ENCODE results near the gene SRGAP2C.
A peak's percentile ranks its signal among the peaks of the same experiment; 100 is the strongest.
"Not testable (repeated sequence)": the region's sequence is repeated elsewhere in the genome, so short reads cannot be mapped to it uniquely, and the experiment has no call there.

Gene SRGAP2C

DNA sequence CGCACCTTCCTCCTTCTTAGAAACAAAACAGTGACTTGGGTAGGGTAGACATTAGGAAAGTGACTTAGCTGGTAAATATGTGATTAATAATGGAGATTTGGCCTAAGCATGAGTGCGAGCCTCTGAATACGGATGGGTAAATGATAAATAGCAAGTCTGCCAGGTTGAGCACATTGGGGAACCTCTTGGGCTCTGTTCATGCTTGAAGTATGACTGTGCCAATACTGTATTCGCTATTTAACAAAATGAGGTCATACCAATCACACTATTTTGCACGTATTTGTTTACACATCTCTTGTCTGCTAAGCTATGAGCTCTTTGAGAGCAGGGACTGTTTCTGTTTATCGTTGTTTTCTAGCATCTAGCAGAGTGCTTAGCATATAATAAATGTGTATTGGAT lies 23.6 kb downstream of the SRGAP2C start:
- not testable (repeated sequence) for H2AFZ ChIP-seq (ENCODE audit: low read length); H3K4me1 ChIP-seq (ENCODE audit: low read length); H3K9me3 ChIP-seq (replicated peaks; ENCODE audit: insufficient read depth, low read length); H3K27ac ChIP-seq (ENCODE audit: low read length); H3K9me2 ChIP-seq (replicated peaks; ENCODE audit: insufficient read depth, low read length); H3K27me3 ChIP-seq (replicated peaks; ENCODE audit: insufficient read depth, low read length); DNase-seq; H4K20me1 ChIP-seq (ENCODE audit: insufficient read depth, low read length); H3K9ac ChIP-seq (ENCODE audit: low read length); H3K4me3 ChIP-seq (ENCODE audit: low read length); H3F3A ChIP-seq (ENCODE audit: insufficient read depth, low read length); H3K36me3 ChIP-seq (replicated peaks; ENCODE audit: insufficient read depth, low read length); H3K4me2 ChIP-seq (ENCODE audit: low read depth, low read length); H3K79me2 ChIP-seq (ENCODE audit: low read length)

GRCh38 chr1:121210778-121211177 lies 26.0 kb downstream of the SRGAP2C start:
- H3K9me3 ChIP-seq (replicated peaks; ENCODE audit: insufficient read depth, low read length); H3K9me2 ChIP-seq (replicated peaks; ENCODE audit: insufficient read depth, low read length); H3K27me3 ChIP-seq (replicated peaks; ENCODE audit: insufficient read depth, low read length); H3K27ac ChIP-seq (ENCODE audit: low read length); H4K20me1 ChIP-seq (ENCODE audit: insufficient read depth, low read length); DNase-seq; H3K9ac ChIP-seq (ENCODE audit: low read length); H3K4me2 ChIP-seq (ENCODE audit: low read depth, low read length); H2AFZ ChIP-seq (ENCODE audit: low read length); H3K4me1 ChIP-seq (ENCODE audit: low read length); H3K36me3 ChIP-seq (replicated peaks; ENCODE audit: insufficient read depth, low read length); H3K79me2 ChIP-seq (ENCODE audit: low read length); H3F3A ChIP-seq (ENCODE audit: insufficient read depth, low read length); H3K4me3 ChIP-seq (ENCODE audit: low read length): not testable (repeated sequence)

- not testable (repeated sequence) for H4K20me1 ChIP-seq (ENCODE audit: insufficient read depth, low read length); H3K9me2 ChIP-seq (replicated peaks; ENCODE audit: insufficient read depth, low read length); H3K79me2 ChIP-seq (ENCODE audit: low read length)
These were observed 28.7 kb downstream of the SRGAP2C start for GRCh38 chr1:121213491-121213890.

DNA sequence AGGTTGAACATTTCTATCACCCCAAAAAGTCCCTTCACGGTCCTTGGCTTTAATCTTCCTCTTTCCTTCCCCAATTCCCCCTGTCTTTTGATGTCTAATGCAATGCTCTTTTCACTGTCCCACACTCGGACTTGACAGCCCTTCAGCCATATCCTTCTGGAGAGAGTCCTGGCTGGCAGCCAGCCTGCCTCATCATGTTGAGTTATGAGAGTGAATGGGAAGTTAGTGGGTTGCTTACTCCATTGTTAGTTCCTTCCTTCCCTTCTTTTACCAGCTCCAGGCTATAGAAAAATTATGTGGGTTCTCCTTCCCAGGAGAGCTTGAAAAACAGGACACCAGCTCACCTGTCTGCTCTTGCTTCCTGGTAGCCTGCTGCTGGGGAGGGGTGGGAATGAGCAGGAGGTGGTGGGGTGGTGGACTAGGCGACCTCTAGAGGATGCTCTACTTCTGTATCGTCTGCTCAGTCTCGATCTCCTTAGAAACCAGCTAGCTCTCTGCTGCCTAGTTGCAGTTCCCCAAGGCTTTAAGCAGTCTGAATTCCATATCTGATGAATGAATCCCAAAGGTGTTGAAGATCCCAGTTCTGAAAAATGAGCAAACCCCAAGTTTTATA lies 29.9 kb downstream of the SRGAP2C start:
- H2AFZ ChIP-seq (ENCODE audit: low read length); H3K4me2 ChIP-seq (ENCODE audit: low read depth, low read length); H3K27me3 ChIP-seq (replicated peaks; ENCODE audit: insufficient read depth, low read length); H3K79me2 ChIP-seq (ENCODE audit: low read length); DNase-seq; H3K27ac ChIP-seq (ENCODE audit: low read length); H3K9ac ChIP-seq (ENCODE audit: low read length); H3K4me3 ChIP-seq (ENCODE audit: low read length); H3K9me3 ChIP-seq (replicated peaks; ENCODE audit: insufficient read depth, low read length); H3K9me2 ChIP-seq (replicated peaks; ENCODE audit: insufficient read depth, low read length); H3K4me1 ChIP-seq (ENCODE audit: low read length); H3F3A ChIP-seq (ENCODE audit: insufficient read depth, low read length); H3K36me3 ChIP-seq (replicated peaks; ENCODE audit: insufficient read depth, low read length); H4K20me1 ChIP-seq (ENCODE audit: insufficient read depth, low read length): not testable (repeated sequence)

More at GRCh38 chr1:121213491-121213890, 28.7 kb downstream of the SRGAP2C start:
- not testable (repeated sequence) for H3K4me2 ChIP-seq (ENCODE audit: low read depth, low read length); H3K4me1 ChIP-seq (ENCODE audit: low read length); H3K9ac ChIP-seq (ENCODE audit: low read length); H3K27ac ChIP-seq (ENCODE audit: low read length); H3K36me3 ChIP-seq (replicated peaks; ENCODE audit: insufficient read depth, low read length); H3F3A ChIP-seq (ENCODE audit: insufficient read depth, low read length); DNase-seq; H3K9me3 ChIP-seq (replicated peaks; ENCODE audit: insufficient read depth, low read length); H2AFZ ChIP-seq (ENCODE audit: low read length); H3K4me3 ChIP-seq (ENCODE audit: low read length); H3K27me3 ChIP-seq (replicated peaks; ENCODE audit: insufficient read depth, low read length)

DNA sequence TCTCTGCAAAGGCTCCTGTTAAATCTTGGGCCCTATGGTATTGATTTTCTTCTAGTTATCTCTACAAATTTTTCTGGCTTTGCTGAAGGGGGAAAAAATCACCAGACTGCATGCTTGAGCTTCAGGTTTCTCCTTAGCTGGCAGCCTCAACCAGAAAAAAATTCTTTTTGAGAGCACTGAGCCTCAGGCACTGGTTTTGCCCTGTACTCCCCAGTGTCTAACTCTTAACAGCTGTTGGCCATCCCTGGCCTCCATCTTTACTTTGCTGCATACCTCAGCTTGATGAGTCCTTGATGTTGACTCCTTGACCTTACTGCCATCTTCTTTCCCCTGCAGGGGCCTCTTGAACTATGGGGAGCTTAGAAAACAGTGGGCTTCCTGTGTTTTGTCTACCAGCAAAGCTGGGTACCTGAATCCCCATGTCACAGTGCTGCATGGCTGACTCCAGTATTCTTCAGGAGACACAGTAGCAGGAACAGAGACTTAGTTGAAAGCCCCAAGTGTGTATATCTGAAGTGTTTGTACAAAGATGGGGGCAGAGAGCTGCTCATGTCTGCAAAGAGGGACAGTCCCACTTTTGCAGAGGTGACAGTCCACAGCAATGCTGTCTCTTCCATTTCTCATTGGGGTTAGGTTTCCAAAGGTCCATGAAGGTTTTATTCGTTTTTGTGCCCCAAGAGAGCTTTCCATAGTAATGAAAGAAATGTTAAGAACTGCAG lies 31.1 kb downstream of the SRGAP2C start:
- H3K27me3 ChIP-seq (replicated peaks; ENCODE audit: insufficient read depth, low read length) = not testable (repeated sequence)

DNA sequence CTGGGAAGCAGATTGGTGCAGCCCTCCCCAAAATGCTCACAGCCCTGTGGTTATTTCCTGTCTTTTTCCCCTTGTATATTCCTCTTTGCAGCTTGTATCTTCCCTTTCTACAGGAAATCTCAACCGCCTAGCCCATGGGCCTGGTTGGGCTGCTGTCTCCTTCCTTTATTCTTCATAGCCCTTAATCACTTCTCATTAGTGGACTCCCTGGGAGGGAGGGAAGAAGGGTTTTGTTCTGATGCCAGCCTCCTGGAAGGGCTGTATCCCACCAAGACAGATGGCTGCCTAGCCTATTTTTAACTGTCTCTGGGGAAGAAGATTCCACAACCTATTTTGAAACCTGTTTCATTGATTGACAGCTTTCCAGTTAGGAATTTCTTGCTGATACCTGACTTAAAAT lies 31.9 kb downstream of the SRGAP2C start:
- H3K9ac ChIP-seq (ENCODE audit: low read length); H3F3A ChIP-seq (ENCODE audit: insufficient read depth, low read length); H3K27me3 ChIP-seq (replicated peaks; ENCODE audit: insufficient read depth, low read length); H3K9me3 ChIP-seq (replicated peaks; ENCODE audit: insufficient read depth, low read length); H2AFZ ChIP-seq (ENCODE audit: low read length); H3K27ac ChIP-seq (ENCODE audit: low read length); H3K4me2 ChIP-seq (ENCODE audit: low read depth, low read length); H4K20me1 ChIP-seq (ENCODE audit: insufficient read depth, low read length); H3K9me2 ChIP-seq (replicated peaks; ENCODE audit: insufficient read depth, low read length); H3K4me1 ChIP-seq (ENCODE audit: low read length); H3K79me2 ChIP-seq (ENCODE audit: low read length); H3K4me3 ChIP-seq (ENCODE audit: low read length); H3K36me3 ChIP-seq (replicated peaks; ENCODE audit: insufficient read depth, low read length); DNase-seq: not testable (repeated sequence)

More for the DNA sequence above, 31.1 kb downstream of the SRGAP2C start:
- not testable (repeated sequence) for H4K20me1 ChIP-seq (ENCODE audit: insufficient read depth, low read length); H3F3A ChIP-seq (ENCODE audit: insufficient read depth, low read length); H3K4me2 ChIP-seq (ENCODE audit: low read depth, low read length); H3K79me2 ChIP-seq (ENCODE audit: low read length); H2AFZ ChIP-seq (ENCODE audit: low read length); H3K9me3 ChIP-seq (replicated peaks; ENCODE audit: insufficient read depth, low read length); H3K9me2 ChIP-seq (replicated peaks; ENCODE audit: insufficient read depth, low read length); H3K4me1 ChIP-seq (ENCODE audit: low read length); H3K27ac ChIP-seq (ENCODE audit: low read length); H3K9ac ChIP-seq (ENCODE audit: low read length); H3K4me3 ChIP-seq (ENCODE audit: low read length); DNase-seq; H3K36me3 ChIP-seq (replicated peaks; ENCODE audit: insufficient read depth, low read length)

DNA sequence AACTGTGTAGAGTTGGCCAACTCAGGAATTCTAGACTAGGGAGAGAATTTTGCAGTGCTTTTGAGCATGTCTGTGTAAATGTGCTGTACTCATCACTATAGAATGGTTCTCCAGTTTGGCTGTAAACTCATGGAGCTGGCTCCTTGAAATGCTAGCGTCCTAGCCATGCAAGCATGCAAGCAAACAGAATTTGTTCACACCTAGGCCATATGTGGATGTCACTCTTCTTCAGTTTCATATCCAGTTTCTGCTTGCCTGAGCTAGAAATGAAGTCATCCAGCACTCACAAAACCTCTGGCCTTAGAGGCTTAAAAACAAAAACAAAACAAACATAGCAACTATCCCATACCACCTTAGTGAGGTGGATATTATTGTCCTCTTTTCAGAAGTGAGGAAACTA lies 37.0 kb downstream of the SRGAP2C start:
- H4K20me1 ChIP-seq (ENCODE audit: insufficient read depth, low read length); H3K79me2 ChIP-seq (ENCODE audit: low read length); H3K27ac ChIP-seq (ENCODE audit: low read length); H3K9me2 ChIP-seq (replicated peaks; ENCODE audit: insufficient read depth, low read length); H3K4me3 ChIP-seq (ENCODE audit: low read length); H3K36me3 ChIP-seq (replicated peaks; ENCODE audit: insufficient read depth, low read length); H3K27me3 ChIP-seq (replicated peaks; ENCODE audit: insufficient read depth, low read length); H3K4me1 ChIP-seq (ENCODE audit: low read length); H3K9me3 ChIP-seq (replicated peaks; ENCODE audit: insufficient read depth, low read length); H3K4me2 ChIP-seq (ENCODE audit: low read depth, low read length); H2AFZ ChIP-seq (ENCODE audit: low read length); H3K9ac ChIP-seq (ENCODE audit: low read length); H3F3A ChIP-seq (ENCODE audit: insufficient read depth, low read length): not testable (repeated sequence)
- peak; percentile 6 for DNase-seq

DNA sequence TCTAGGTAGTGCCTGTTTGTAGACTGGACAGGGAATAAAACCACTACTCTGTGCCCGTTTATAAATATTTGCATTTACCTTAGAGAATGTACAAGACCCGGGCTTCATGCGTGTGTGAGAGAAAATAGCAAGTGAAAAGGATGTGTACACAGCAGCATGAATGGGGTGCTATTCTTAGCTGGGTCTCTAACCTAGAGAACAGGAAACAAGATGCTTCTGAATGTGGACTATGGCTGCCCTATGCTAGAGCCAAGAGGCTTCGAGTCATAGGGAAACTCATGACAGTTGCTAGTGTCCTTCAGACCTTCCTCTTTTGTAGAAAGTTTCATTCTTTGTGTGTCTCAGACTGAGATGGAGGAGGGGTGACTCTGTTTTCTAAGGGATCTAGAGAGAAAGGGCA lies 39.9 kb downstream of the SRGAP2C start:
- H3K4me1 ChIP-seq (ENCODE audit: low read length); H3K4me3 ChIP-seq (ENCODE audit: low read length); H3K9me2 ChIP-seq (replicated peaks; ENCODE audit: insufficient read depth, low read length); H3K79me2 ChIP-seq (ENCODE audit: low read length); H4K20me1 ChIP-seq (ENCODE audit: insufficient read depth, low read length); H3K4me2 ChIP-seq (ENCODE audit: low read depth, low read length); H3F3A ChIP-seq (ENCODE audit: insufficient read depth, low read length); H3K27me3 ChIP-seq (replicated peaks; ENCODE audit: insufficient read depth, low read length); DNase-seq; H3K9me3 ChIP-seq (replicated peaks; ENCODE audit: insufficient read depth, low read length); H3K36me3 ChIP-seq (replicated peaks; ENCODE audit: insufficient read depth, low read length); H3K9ac ChIP-seq (ENCODE audit: low read length); H2AFZ ChIP-seq (ENCODE audit: low read length); H3K27ac ChIP-seq (ENCODE audit: low read length): not testable (repeated sequence)
